GM19099 (cell line): ENCODE results near the gene COL24A1.

Experiments
- POLR2A ChIP-seq: IDR thresholded peaks from 3 replicates; pipeline ENCODE4 v1.6.1; 2011; ENCODE audit warnings: low read depth; ENCODE audit not compliant: insufficient read length; ENCODE audit errors: extremely low read depth

The COL24A1 gene

DNA sequence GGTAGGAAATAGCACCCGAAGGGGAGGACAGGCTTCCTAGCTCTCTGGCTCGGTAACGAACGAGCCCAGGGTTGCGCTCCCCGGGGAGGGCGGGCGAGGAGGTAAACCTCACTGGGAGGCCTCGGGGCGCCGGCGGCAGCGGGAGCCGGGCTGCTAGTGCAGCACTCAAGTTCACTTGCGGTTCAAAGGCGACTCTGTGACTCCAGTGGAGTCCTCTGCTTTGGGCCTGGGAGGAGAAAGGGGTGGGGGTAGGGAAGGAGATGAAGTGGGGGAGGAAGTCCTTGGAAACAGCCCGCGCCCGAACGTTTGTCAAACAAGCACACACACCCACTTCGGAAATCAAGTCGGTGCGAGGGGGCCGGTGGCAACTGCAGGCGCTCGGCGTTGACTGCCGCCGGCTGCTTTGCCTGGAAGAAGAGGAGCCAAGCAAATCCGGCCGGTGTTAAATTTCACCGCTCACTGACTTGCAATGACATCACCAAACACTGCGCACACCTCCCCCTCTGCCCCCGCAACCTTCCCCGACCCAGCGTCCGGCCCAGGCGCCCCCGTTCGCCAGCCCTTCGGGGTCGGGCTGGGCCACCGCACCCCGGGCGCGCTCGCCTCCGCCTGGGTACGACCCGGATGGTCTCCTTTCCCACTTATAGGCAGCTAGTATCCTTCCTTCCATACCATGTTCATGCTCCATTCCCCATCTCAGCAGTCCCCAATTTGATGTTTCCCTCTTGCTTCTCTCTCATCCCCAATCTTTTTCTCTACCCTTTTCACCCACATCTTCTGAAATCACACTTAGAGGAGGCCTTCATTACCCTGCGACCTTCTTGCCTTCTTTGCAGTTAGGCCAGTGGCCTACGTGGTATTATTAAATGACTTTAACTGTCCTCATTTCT is at the start of gene COL24A1:
Gene COL24A1, minus strand, starts transcription at position 207 of the 890 bp plus-strand sequence. CDS start 376 bp downstream, outside the sequence.
- TF ChIP-seq POLR2A, result no peak

DNA sequence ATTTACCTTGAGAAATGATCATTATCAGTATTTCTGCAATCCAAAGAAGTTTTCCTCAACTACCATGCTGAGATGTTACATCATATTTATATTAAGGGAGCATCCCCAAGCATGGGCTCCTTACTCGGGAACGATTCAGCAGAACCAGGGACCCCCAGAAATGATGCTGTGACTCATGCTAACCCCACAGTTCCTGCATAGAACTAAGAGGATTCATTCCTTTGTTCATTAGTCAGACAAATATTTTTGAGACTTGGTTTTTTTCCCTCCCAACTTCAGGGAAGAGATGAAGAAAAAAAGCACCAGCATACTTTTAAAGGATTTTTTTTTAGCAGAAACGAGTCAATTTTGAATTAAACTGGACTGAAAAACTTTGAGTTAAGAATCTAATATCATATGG is 49.2 kb upstream of the COL24A1 start:
- TF ChIP-seq POLR2A, result no peak

DNA sequence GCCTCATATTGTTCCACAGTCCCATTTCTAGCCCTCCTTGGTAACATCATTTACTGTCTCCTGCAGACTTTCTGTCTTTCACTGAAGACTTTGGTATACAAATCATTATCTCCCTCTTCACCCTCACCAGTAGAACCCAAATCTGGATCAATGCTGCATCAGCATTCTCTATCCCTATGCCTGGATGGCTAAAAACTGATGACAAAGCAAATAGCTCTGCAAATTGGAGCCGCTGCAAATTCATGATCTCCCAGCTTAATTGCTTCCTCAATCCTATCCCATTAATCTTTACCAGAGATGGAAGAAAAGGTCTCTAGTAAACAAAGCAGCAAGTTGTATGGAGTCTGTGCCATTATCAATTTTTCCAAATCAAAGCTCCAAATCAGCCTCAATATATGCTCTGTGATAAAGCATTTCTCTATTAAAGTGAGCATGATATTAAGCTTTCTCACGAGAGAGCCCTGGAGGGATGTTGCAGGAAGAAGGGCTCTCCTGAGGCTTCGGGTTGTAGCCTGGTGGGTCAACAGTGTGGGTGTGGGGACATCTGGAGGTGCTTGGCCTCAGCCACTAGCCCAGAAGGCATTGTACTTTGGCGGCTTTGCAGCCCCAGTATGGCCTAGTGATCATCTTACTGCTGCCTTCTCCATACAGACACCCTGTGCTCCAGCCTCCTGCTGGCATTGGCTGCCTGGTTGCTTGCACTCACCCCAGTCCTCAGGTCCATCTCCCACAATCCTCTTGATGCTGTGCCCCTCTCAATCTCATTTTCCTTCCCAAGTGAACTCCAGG is 46.2 kb upstream of the COL24A1 start:
- TF ChIP-seq POLR2A, result no peak

DNA sequence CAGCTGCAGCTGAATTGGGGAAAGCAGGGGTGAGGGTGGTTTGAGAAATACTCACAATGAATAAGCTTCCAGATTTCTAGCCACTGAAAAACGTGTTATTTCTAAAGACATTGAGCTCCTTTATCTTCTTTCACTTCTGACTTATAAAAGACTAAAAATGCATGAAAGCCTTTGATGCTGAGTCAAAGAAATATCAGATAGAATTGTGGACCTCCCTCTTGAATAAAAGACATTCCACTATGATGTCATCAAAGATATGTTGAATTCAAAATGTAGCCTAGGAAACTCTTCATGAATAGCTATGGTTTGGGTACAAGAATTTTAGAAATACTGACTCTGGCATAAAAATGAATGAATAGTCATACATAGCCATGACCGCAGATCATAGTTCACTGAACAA is 44.7 kb upstream of the COL24A1 start:
- no peak for TF ChIP-seq POLR2A

DNA sequence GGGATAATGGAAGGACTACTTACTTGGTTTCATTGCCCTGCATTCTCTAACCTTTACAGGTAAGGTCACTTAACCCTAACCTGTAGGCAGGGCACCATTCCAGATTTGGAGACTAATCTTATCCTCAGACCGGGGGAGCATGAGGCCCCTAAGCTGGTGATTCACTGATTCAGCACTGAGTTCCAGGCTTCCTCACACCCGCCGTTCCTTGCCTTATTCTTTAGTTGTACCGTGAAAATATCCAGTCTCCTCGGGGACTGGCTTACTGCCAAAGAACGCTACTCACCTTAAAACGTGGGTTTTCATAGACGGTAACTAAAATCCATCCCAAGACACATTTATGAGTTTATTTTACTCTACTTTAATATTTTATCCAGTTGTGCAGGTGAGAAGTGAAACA is 44.3 kb upstream of the COL24A1 start:
- TF ChIP-seq POLR2A, result no peak

DNA sequence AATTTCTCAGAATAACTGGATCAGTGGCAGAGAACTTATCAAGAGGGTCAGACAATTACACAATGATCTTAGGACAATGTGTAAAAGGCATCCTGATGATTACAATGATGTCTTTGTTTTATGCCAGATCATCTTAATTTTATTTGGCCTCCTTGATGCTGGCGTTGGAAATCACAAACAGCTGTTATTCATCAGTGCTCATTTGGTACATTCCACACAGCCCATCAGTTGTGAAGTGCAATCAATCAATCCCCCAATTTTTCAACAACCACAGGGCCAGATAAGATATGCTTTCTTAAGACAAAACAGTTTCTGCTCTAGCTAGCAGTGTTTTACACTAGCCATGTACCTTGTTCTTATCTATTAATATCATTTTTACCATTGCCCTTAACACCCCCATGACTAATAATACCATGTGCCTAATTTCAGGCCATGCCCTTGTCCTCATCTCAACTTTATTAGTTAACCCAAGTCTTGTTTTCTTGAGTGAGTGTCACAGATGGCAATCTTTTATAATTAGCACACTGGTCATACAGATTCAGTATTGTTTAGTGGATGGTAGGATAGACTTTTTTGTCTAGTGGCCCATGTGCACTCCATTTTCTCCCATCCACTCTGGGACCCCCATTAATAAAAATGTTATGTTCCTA is 40.8 kb upstream of the COL24A1 start:
- TF ChIP-seq POLR2A, result no peak

DNA sequence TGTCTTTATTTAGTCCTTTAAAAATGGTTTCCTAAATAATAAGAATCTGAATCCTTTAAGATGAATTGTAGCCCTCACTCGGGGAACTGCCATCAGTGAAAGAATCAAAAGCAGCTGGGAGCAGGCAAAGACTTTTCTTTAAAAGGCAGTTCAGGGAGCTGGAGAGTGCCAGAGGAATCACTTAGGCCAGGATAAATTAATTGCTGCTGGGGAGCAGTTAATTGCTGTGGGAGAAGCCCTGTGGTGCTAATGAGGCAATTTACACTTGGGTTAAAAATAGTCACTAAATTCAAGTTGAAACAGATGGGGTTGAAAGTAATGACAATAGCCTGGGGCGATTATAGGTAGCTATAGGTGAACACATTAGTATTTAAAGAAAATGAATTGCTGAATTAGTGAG is 38.7 kb upstream of the COL24A1 start:
- TF ChIP-seq POLR2A, result no peak

DNA sequence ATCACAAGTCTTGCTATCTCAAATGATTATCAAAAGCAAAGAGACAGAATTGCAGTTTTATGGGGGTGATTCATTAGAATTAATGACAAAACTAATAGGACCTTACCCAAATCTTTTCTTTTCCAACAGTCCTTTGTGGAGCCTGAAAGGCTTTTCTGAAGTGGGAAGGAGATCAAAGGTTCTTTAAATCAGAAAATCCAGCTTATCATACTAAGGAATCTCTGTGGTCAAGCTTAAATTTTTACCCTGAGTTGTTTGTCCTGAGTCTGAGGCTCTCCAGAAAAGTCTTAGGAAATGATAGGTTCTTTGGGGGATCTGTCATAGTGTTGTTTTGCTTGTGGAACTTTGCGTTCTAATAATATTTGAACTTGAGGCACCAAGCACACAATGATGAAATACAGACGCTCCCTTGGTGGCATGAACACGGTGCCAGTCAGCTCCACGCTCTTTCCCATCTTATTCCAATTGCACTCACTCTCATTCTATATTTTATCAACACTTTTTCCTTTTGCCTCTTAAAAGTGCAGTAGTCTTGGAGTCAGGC is 38.0 kb upstream of the COL24A1 start:
- no peak for TF ChIP-seq POLR2A

DNA sequence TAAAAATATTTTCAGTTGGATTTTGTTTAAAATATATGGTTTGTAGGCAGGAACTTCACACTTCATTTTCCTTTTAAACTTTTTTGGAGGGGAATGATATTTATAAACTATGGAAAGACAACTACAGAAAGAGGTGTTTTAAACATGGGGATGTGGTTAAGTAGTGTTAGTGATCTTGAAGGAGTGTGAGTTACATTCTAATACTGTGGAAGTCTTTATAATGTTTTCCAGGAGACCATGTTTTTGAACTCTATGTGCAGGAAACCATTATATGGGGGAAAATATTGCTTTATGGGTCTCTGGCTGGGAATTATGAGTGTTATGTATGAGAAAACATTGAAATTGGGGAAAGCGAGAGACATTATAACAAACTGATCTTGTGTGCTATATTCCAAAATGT is 35.8 kb upstream of the COL24A1 start:
- no peak for TF ChIP-seq POLR2A

DNA sequence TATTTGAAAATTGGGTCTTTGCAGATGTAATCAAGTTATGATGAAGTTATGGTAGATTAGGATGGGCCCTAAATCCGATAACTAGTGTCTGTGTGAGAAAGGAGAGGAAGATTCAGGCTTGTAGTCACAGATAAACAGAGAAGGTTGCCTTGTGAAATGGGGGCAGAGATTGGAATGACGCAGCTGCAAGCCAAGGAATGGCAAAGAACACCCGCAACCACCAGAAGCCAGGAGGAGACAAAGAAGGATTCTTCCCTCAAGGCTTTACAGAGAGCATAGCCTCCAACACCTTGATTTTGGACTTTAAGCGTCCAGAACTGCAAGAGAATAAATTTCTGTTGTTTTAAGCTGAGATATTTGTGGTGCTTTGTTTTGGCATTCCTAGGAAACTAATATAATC is 35.4 kb upstream of the COL24A1 start:
- no peak for TF ChIP-seq POLR2A

DNA sequence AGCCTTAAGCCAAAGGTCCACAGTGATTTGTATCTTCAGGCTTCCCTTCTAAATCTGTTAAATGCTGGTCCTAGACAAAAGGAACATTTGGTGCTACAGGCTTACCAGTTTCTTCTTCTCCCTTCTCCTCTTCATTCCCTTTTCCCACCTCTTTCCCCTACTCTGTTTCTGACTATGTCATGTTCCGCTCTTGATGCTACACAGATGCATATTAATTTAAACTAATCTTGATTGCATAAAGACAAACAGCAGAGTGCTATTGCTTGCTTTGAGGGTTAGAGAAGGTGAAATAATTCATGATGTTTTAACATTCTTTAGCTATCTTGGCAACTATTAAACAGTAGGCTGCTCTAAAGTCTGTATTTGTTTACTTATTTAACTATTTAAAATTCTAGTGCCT is 34.3 kb upstream of the COL24A1 start:
- TF ChIP-seq POLR2A, result no peak

DNA sequence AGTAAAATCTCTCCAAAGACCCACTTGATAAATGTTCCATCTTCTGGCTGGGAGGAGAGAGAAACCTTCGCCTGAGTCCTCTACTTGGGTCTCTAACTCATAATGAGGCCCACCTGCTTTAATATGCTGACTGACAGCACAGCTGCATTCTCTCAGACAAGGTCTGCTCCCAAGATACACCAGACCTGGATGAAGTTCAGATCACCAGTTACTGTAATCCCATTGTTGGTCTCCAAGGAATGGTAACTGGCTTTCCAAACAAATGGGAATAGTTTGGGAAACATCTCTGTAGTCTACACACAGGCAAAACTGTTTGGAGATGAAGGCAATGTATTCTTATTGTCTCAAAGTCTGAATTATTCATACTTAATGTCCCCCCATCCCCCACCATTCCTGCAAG is 27.9 kb upstream of the COL24A1 start:
- no peak for TF ChIP-seq POLR2A

DNA sequence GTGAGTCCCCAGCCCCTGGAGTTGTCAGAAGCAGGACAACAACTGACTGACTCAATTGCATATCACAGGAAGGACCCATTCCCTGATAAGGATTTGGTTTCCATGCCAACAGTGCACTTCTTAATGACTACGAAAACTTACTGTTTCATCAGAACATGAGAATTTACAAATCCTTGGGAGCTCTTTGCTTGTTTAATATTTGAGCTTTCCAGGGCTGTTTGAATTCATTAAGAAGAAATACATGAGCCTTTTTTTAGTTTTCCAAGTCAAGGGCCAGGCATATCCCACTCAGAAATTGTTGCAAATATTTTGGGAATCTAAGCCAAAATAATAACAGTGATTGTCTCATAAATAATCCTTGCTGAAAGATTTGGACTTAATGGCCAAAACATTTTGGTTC is 27.2 kb upstream of the COL24A1 start:
- no peak for TF ChIP-seq POLR2A

DNA sequence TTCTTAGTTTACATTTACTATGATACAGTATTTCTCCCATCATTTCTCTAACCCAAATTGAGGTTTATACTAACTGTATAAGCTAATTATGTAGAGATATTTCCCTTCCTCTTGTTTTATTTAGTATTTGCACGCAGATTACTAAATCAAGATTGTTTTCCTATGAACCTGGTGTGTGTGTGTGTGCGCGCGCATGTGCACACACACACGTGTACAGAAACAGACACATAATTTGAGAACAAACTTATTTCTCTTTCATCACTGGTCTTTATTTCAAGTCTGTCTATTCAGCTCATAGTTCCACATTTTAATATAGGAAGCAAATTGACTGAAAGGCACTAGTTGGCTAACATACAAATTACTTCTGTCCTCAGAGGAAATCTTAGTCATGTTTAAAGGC is 19.7 kb upstream of the COL24A1 start:
- TF ChIP-seq POLR2A, result no peak

DNA sequence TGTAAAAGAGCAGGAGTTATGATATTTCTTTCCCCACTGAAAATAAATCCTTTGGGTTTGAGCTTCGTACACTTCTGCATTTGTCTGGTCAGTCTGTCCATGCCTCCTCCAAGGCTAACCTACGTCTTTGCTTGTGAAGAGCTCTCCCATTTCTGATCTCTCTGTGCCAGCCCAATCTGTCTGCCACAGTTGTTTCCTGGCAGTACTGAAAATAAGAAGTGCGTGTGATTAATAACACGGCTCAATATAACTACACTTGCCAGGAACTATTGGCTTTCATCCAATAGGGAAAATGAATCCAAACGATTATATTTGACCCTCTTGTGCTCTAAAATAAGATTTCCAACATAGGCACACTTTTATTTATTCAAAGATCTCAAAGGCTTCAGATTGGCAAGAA is 19.2 kb upstream of the COL24A1 start:
- no peak for TF ChIP-seq POLR2A
